ENCODE results near the gene CARMIL1. TPM values are rescaled to one million over a fixed set of nuclear protein-coding genes. Genes with fewer than 3 reads are reported as not detected.

CARMIL1 gene
- polyA plus RNA-seq, 10 donors = 2.6 to 7.1 (median 3.7) TPM

DNA sequence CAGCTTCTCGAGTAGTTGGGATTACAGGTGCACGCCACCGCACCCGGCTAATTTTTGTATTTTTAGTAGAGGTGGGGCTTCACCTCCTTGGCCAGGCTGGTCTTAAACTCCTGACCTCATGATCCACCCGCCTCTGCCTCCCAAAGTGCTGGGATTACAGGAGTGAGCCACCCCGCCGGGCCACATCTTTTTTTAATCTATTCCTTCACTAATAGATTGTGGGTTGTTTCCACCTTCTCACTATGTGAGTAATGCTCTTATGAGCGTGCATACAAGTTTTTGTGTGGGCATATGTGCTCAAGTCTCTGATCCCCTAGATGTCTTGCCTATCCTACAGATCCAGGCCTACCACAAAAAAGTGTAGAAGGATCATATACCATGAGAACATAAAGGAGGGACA, 30.7 kb downstream of the CARMIL1 start:
- no peak for DNase-seq

DNA sequence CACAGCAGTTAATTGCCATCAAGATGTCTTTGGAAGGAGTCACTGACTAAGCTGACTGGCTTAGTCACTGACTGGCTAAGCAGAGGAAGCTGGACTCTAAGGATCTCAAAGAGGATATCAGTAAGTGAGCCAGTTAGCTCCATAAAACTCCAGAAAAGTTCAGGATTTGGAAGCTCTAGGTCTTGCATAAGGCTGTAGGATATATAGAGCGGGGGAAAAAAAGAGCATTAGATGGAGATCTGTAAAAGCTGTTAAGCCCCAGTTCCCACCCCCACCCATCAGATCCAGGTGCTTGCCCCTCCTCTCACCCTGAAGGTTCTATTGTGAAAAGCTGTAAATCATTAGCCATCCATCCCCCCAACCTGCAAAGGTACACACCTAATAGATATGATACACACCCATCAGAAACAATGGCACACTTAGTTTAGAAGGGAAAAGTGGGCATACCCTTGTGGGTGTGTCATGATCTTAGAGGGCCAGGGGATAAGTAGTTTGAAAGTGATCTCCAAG, 32.2 kb downstream of the CARMIL1 start:
- DNase-seq = no peak

DNA sequence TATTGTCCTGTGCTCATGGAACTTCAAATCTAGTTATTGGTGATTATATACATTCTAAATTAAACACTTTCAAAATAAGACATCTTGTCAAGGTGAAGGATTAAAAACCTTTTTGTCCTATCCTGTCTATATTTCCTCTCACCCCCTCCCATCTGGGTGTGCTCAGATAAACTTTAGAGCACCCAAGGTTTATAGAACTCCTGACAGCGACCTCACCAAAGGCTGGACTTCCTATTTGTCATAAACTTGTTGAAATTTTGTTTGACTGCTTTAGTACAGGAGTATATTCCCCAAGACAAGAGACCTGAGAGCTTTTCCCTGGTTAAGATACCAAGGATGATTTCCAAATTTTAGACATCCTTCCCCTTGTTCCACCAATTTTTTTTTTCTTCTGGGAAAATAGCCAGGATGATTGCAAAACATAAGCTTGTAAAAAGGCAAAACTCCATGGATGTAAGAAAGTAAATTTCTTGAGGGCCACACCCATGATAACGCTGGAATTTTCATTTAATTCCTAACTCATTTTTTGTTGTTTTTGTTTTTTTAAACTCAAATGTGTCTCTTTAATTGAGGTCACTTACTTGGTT, 33.0 kb downstream of the CARMIL1 start:
- DNase-seq = peak; percentile 59 to 80 (median 63)

DNA sequence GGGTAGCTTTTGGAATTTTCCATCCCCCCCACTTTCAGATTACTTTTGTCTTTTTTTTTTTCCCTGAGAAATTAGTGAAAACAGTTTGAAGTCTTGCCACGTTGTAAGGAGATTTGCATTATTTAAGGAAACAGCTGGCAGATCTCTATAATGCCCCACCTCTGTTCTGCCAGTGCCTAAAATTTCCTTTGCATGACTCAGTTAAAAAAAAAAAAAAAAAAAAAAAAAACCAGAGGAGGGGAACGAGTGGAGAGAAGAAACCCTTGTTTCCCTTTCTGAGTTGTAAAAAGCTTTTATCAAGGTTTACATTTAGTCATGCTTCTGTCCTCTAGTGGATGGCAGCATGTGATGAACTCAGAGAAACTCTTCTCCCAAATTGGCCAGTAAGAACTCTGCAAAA, 33.5 kb downstream of the CARMIL1 start:
- DNase-seq = no peak

DNA sequence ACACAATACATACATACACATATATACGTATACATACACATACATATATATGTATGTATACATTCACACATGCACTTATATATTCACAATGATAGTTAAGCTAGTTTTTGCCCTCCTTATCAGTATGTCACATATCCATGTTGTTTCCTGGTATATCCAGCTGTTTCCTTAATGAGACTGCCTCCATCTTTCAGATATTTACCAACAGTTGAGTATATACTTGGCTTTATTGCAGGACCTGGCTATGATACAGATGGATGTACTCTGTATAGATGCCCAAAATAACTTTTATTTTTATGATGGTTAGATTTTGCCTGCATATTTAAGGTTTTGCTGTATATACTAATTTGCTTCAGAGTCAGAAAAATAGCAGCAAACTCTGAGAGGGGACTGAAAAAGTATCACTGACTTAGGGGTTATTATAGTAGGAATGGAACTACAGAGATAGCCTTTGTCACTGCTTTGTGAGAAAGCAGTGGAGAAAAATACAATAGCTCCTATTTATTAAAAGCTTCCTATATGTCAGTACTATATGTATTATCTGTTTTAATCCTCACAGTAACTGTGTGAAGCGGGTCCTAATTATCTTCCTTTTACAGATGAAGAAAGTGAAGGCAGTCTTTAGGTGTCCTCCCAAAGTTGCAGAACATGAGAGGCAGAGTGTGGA, 35.5 kb downstream of the CARMIL1 start:
- DNase-seq = no peak

DNA sequence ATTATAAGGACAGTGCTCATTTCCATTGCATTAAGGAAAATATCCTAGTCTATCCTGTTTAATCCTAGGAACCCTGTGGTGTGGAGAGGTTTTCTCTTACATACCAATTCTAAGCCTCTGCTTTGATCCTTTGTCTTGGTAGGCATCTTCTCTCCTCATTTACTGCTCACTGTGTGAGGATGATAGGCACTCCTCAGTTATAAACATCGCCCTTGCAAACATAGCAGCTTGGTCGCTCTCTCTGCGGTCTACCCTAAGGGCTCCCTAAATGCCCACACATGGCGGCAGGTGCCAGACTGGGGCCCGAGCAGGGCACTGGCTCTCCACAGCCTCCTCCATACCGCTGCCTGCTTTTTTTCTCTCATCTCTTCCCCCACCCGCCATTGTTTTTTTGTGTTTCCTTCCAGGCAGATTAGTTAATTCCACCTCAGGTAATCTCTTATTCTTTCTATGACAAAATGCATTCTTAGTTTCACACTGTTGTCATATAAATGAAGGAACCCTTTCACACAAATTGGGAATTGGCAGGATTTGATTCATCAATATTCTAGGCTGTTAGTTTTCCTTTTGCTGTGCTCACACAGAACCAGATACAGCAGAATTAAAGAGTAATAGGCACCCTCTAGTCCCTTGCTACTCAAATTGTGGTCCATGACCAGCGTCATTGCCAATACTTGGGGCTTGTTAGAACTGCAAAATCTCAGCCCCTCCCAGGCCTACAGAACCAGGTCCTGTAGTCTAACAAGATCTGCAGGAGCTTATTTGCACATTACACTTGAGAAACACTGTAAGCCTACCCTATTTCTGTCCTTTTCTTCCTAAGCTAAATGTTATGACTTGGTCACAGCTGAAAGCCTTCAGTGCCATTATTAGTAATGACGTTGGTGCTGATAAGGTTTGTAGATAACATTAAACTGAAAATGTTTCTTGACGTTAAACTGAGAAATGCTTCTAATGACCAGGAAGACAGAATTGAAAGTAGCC, 36.3 kb downstream of the CARMIL1 start:
- DNase-seq = no peak

DNA sequence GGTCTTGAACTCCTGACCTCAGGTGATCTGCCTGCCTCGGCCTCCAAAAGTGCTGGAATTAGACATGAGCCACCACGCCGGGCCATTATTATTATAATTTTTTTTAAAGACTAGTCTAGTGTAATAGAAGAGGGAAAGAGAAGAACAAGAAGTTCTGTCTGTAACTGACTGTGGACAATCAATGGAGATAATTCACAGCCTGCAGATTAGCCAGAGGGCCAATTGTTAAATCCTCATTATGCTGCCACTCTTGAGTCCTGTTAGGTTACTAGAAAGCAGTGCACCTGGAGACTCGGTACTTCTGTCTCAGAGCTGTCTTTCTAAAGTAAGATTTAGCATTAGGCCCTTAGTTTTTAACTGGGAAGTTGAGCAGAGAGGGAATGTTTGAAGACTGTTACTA, 37.5 kb downstream of the CARMIL1 start:
- DNase-seq = no peak

DNA sequence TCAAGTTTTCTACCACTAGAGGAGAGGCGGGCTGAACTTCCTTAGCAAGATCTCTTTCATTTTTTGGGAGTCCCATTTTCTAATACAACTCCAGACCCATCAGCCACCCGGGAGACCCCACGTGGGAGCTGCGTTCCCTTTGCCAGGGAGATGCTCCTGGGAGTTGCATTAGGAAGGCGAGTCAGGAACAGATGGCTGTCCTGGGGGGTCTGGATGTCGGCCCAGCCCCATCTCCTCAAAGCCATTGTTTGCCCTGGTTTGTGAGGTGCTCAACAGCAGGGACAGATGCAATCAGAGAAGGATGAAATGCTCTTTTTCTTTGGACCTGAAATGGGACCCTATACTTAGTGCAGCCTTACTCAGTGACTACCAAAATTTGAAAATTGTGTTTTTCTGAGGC, 39.4 kb downstream of the CARMIL1 start:
- no peak for DNase-seq

DNA sequence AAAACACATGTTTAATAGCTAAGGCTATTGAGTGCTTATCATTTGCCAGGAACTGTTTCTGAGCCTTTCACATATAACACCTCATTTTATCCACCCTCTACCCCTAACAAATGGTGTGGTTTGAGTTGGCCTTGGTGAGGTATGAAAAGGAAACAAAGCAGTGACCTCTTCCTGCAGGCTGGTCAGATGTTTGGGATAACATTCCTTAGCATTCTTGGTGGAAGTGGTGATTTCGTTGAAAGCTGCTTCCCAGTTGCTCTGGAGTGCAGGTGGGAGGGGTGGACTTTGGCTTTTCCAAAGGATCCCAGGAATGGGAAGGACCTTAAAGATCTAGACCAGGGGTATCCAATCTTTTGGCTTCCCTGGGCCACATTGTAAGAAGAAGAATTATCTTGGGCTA, 41.3 kb downstream of the CARMIL1 start:
- no peak for DNase-seq

DNA sequence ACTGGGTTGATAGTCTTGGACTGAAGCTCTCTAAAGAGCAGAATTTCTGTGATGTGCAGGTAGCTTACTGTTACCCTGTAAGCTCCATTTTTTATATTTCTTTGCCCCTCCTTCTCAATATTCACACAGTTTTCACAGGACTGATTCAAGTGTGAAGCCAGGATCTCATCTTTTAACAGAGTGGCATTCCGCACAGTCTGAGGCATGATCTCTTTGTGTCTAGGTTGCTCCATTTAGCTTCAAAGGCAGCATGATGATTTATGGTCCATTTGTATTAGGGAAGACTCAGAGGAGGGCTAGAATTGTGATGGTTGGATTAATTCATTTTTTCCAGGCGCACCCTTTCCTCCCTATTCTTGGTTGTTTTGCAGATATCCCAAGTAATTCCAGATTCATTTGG, 43.5 kb downstream of the CARMIL1 start:
- no peak for DNase-seq

DNA sequence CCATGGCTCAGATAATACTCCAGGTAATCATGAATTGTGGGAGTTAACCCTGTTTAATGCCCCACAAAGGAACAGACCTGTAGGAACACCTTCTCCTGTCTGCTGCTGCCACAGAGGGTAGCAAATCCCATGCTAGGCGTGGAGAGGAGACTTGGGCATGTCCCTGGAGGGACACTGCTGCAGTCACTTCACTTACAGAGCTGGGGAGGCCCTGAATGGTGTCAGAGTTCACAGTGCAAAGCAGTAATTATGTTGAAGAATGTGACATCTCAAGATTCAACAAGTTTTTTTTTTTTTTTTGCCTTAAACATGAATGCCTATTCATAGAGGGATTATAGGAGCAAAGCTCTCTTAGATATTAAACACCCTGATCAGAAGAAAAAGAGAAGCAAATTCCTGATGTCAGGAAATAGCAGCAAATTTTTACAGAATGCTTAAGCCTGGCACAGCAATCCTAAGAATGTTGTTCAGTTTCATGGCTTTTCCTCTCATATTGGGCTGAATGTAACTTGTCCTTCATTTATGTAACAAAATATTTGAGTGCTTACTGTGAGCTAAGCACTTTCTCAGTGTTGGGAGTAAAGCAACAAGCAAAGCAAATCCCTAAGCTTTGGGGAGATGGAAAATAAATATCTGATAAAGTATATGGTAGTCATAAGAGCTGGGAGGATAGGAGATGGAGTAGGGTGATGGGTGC, 45.0 kb downstream of the CARMIL1 start:
- DNase-seq = no peak

DNA sequence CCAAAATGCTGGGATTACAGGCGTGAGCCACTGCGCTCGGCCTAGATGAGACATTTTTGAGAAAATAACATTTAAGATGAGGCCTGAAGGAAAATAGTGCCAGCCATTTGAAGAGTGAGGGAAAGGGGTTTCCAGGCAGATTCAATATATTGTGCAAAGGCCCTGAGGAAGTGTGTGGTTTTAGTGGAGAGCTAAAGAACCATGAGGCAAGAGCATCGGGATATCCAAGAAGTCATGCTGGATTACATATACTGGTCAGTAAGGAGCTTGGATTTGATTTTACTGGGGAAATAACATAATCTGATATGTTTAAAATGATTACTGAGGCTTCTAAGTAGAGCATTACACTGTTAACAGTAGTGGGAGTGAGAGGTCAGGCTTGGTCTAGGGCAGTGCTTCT, 47.0 kb downstream of the CARMIL1 start:
- DNase-seq = no peak

DNA sequence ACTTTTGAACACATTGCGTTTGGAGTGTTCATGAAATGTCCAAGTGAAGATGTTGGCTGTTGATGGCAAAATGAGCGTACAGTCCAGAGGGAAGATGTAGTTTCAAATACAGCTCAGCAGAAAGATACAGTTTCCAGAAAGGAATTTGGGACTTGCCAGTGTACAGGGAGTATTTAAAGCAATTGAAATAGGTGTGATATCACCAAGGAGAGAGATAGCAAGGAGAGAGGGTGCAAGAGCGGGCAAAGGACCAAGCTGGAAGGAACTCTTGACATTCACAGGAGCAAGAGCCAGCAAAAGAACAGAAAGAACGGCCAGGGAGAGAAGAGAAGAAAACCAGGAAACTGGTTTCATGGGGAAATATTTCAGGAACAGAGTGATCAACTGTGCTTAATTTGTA, 47.8 kb downstream of the CARMIL1 start:
- DNase-seq = no peak

DNA sequence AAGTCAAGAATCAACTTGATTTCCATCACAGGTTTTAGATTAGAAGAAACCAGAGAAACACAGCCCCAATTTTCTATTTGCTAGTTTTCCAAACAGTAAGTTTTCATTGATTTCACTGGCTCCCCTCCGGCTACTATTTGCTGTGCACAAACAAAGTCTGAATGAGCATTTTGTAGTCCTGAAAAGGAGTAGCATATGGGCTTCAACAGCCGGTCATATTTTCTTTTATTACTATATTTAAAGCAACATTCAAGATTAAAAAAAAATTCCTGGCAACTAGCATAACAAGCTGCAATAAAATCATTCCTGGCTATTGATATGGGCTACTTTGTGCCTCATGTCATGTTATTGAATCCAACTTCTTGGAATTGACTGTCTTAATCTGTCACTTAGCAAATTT, 48.3 kb downstream of the CARMIL1 start:
- DNase-seq = no peak

DNA sequence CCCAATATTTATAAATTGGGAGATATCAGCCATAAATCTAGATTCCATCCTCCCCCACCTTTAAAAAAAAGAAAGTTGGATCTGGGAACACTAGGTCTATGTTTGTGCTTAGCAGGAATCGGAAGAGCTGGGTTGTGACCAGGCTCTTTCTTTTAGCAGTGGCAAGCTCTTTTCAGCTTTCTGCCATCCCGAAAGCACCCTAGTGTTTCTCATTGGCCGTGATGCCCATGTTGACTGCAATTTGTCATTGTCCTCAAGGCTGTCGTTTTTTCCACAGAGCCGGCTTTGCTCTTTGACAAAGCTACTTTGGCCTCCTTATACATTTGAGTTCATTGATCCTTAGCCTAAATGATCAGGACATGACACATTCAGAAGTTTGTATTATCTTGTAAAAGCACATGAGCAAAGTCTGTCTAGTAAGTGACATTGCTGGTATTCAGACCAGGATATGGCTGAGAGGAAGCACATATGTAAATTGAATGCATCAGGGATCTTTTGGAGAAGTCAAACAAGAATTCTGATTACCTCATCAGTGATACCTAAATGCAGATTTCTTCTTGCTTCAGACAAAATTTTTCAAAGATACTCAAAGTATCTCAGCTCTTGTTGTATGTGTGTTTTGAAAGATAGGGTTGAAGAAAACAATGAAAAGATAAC, 50.1 kb downstream of the CARMIL1 start:
- no peak for DNase-seq

DNA sequence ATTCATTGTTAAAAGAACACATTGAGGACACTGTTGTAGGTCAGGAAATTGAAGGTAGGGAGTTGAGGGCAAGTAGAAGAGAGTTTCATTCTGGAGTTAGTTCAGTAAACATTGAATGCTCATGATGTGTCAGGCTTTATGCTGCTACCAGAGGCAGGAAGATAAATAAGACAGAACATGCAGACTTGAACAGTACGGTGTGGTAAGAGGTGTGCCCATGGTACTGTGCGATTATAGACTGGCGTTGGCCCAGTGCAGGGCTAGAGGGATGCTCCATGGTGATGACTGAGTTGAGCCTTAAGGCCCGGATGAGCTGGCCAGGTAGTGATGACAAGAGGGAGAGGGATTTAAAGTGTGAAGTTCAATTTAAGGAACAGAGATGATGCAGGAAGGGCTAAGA, 50.8 kb downstream of the CARMIL1 start:
- DNase-seq = no peak

DNA sequence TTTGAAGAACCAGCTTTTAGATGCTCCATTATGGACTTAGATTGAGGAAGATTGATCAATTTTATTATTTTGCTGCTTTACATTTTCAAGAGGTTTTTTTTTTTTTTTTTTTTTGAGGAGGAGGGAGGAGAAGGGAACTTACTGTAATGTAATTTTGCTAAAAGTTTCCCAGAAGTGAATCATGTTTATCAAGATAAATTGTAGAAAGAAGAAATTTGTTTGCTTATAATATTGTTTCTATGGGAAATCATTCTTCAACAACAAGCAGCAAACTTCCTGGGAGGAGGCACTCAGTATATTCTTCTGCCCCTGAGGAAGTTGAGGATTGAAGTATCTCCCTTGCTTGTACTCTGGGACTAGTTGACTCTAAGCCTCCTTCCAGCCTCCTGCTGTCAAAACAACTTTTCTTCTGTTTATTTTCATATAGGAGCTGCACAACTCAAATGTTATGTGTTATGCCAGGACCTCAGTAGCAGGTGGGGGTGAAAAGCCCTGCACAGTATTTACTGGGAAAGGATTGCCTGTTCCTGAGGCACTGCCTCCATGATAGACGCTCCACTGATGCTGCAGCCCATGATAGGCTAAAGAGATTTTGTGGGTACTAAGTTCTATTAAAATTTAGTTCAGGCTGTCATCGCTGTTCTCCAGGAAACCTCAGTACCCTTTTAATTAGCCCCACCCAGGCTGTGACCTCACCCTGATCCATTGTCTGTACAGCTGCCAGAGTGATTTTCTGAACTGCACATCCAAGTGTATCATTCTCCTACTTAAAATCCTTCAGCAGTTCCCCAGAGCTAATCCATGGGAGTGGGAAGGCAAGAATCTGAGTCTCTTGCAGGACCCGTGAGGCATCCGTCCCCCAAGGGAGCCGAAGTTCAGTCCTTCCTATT, 51.9 kb downstream of the CARMIL1 start:
- DNase-seq = peak in 2 of 3 donors; percentile 23 to 53

DNA sequence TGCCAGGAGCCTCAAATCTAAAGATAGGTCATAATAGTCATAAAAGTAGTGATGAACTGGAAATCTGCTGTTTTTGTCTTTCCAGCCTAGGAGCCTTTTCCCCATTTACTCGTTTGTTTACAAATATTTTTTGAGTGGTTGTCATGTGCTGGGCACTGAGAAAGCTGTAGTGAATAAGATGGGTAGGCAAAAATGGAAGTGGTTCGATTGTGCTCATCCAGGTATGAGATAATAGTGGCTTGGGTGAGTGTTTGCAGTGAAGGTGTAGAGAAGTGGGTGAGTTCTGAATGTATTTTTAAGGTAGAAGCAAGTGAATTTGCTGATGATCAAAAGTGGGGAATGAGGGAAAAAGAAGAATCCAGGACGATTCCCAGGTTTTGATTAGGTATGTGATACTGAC, 53.0 kb downstream of the CARMIL1 start:
- DNase-seq = no peak

DNA sequence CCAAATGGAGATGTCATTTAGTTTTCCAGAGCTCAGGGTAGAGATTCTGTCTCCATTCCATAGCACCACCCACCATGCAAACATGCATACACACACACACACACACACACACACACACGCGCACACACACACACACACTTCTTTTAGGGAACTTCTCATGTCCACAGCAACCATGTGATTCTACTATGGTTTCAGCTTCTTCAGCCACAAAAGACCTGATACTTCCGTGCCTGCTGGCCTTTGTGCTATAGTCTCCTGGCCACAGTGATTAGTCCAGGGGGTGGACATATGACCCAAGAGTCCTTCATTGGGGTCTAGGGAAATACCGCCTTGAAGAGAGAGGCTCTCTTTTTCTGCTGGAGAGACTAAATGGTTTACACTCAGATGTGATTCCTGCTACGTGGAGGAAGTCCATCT, 53.5 kb downstream of the CARMIL1 start:
- DNase-seq = peak in 2 of 3 donors; percentile 10 to 34

DNA sequence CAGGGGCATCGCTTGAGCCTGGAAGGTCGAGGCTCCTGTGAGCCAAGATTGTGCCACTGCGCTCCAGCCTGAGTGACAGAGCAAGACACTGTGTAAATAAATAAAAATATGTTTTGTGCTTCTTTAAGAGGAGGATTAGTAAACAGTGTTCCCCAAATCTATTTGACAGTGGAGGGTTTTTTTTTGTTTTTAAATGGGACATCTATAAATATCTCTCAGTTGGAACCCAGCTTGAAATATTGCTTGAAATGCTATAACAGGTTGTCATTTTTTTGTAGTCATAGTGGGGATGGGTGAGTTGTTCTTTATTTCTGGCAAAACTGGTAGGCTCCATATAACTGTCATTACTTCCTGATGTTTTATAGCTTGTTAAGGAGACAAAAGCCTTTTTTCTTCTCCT, 54.3 kb downstream of the CARMIL1 start:
- no peak for DNase-seq
